ENCODE measurements around the gene VTCN1.

DNA sequence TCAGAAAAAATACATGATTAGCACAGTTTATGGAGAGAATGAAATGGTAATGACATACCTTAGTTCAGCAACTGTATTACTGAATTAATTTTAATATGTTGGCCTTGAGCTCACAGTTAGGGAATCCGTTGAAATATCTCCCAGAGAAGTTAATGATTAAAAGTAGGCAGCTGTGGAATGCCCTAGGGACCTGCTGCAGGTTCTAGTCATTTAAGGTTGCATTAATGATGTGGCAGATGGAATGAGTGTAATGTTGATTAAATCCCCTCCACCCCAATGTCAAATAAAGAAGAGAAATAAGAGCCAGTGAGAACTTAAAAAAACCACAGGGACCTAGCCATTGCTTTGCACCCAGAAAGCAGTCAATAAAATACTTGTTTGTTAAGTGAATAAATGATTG lies 48.8 kb downstream of the VTCN1 start:
- TF ChIP-seq, protein P1, sequence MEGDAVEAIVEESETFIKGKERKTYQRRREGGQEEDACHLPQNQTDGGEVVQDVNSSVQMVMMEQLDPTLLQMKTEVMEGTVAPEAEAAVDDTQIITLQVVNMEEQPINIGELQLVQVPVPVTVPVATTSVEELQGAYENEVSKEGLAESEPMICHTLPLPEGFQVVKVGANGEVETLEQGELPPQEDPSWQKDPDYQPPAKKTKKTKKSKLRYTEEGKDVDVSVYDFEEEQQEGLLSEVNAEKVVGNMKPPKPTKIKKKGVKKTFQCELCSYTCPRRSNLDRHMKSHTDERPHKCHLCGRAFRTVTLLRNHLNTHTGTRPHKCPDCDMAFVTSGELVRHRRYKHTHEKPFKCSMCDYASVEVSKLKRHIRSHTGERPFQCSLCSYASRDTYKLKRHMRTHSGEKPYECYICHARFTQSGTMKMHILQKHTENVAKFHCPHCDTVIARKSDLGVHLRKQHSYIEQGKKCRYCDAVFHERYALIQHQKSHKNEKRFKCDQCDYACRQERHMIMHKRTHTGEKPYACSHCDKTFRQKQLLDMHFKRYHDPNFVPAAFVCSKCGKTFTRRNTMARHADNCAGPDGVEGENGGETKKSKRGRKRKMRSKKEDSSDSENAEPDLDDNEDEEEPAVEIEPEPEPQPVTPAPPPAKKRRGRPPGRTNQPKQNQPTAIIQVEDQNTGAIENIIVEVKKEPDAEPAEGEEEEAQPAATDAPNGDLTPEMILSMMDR (IDR thresholded peaks at IDR 0.05; ENCODE audit: low read depth, low read length, poor library complexity, severe bottlenecking) = no peak
- no peak for TF ChIP-seq EZH2phosphoT487 (IDR thresholded peaks at IDR 0.05; ENCODE audit: borderline replicate concordance, low read length)

All from DOHH2 (cell line).